HEK293T (cell line): ENCODE measurements around the gene MAP3K9.

ENCODE experiments used
- CTCF ChIA-PET: fragments of 350-600 bp; formaldehyde crosslinking; extraction: SDS; loops from one replicate; lab custom pipeline; 2021; ENCODE audit warnings: antibody characterized with exemption, inconsistent platforms; lab: Yijun Ruan, JAX
- POLR2A ChIA-PET: fragments of 350-600 bp; formaldehyde crosslinking; extraction: SDS; loops from one replicate; lab custom pipeline; 2020; ENCODE audit warnings: antibody characterized with exemption, inconsistent platforms; lab: Yijun Ruan, JAX
- DNase-seq: peaks from one replicate; pipeline ENCODE4 v3.0.0; 2012; ENCODE audit warnings: mixed read lengths; ENCODE audit errors: extremely low spot score
- ARNT ChIP-seq: fragments of 450-650 bp; IDR thresholded peaks from 2 replicates; pipeline ENCODE4 v1.6.1; 2017; ENCODE audit warnings: mild to moderate bottlenecking
- BHLHE40 ChIP-seq: fragments of 450-650 bp; IDR thresholded peaks from 2 replicates; pipeline ENCODE4 v1.6.1; 2016; ENCODE audit warnings: mild to moderate bottlenecking, moderate library complexity, borderline replicate concordance
- CTBP1 ChIP-seq: fragments of 450-650 bp; IDR thresholded peaks from 2 replicates; pipeline ENCODE4 v1.6.1; 2016; ENCODE audit warnings: borderline replicate concordance
- ELF4 ChIP-seq: fragments of 450-650 bp; IDR thresholded peaks from 2 replicates; pipeline ENCODE4 v1.6.1; 2017; ENCODE audit warnings: antibody characterized with exemption
- FOXA1 ChIP-seq: fragments of 450-650 bp; IDR thresholded peaks from 2 replicates; pipeline ENCODE4 v1.6.1; 2016; ENCODE audit warnings: mild to moderate bottlenecking
- FOXK2 ChIP-seq: fragments of 450-650 bp; IDR thresholded peaks from 2 replicates; pipeline ENCODE4 v1.6.1; 2016; ENCODE audit warnings: mild to moderate bottlenecking
- FOXM1 ChIP-seq: fragments of 450-650 bp; IDR thresholded peaks from 2 replicates; pipeline ENCODE4 v1.6.1; 2017; ENCODE audit warnings: mild to moderate bottlenecking, borderline replicate concordance
- HDGF ChIP-seq: fragments of 450-650 bp; IDR thresholded peaks from 2 replicates; pipeline ENCODE4 v1.6.1; 2017; ENCODE audit warnings: antibody characterized with exemption, borderline replicate concordance
- L3MBTL2 ChIP-seq: fragments of 450-650 bp; conservative IDR thresholded peaks from 2 replicates; pipeline ENCODE4 v1.6.1; 2016; ENCODE audit warnings: mild to moderate bottlenecking
- LEF1 ChIP-seq: fragments of 450-650 bp; IDR thresholded peaks from 2 replicates; pipeline ENCODE4 v1.6.1; 2017; ENCODE audit warnings: mild to moderate bottlenecking, borderline replicate concordance
- NFRKB ChIP-seq: fragments of 450-650 bp; IDR thresholded peaks from 2 replicates; pipeline ENCODE4 v1.6.1; 2016; ENCODE audit warnings: mild to moderate bottlenecking, moderate library complexity
- PKNOX1 ChIP-seq: fragments of 450-650 bp; IDR thresholded peaks from 2 replicates; pipeline ENCODE4 v1.6.1; 2016
- SP1 ChIP-seq: fragments of 450-650 bp; IDR thresholded peaks from 2 replicates; pipeline ENCODE4 v1.6.1; 2017
- SUZ12 ChIP-seq: fragments of 450-650 bp; IDR thresholded peaks from 2 replicates; pipeline ENCODE4 v1.6.1; 2016; ENCODE audit warnings: mild to moderate bottlenecking
- TARDBP ChIP-seq: fragments of 450-650 bp; IDR thresholded peaks from 2 replicates; pipeline ENCODE4 v1.6.1; 2016
- ZNF384 ChIP-seq: fragments of 450-650 bp; IDR thresholded peaks from 2 replicates; pipeline ENCODE4 v1.6.1; 2016

Gene MAP3K9

GRCh38 chr14:70847406-70848090, 38.2 kb upstream of the MAP3K9 start:
- ChIA-PET CTCF (no interaction called here), POLR2A (no interaction called here)
- TF ChIP-seq ARNT (no peak), FOXK2 (no peak), SUZ12 (no peak), FOXM1 (no peak), PKNOX1 (no peak), ELF4 (no peak), L3MBTL2 (no peak), BHLHE40 (no peak), NFRKB (no peak), ZNF384 (no peak), SP1 (no peak), HDGF (no peak), FOXA1 (no peak), LEF1 (no peak), CTBP1 (no peak)
- DNase-seq, result no peak

GRCh38 chr14:70845601-70846000, 36.3 kb upstream of the MAP3K9 start:
- POLR2A ChIA-PET, result no interaction called here
- DNase-seq, result no peak
- CTCF ChIA-PET, result interaction anchor here (0.7 kb wide), 1 partner anchor 143 kb away, joined by 3 read pairs; no protein-coding TSS in a partner anchor
- TF ChIP-seq ARNT (no peak), SP1 (no peak), FOXA1 (no peak), SUZ12 (no peak), BHLHE40 (no peak), L3MBTL2 (no peak), ELF4 (no peak), PKNOX1 (no peak), HDGF (no peak), ZNF384 (no peak), NFRKB (no peak), FOXM1 (no peak), CTBP1 (no peak)

GRCh38 chr14:70842851-70843462, 33.6 kb upstream of the MAP3K9 start:
- no peak for DNase-seq
- POLR2A ChIA-PET, result no interaction called here
- TF ChIP-seq CTBP1 (no peak), ZNF384 (no peak), FOXK2 (no peak), FOXM1 (no peak)
- CTCF ChIA-PET, result no interaction called here

- DNase-seq, result no peak
- POLR2A ChIA-PET, result no interaction called here
- TF ChIP-seq TARDBP, result no peak
- TF ChIP-seq L3MBTL2, result no peak
- no peak for TF ChIP-seq SP1
- TF ChIP-seq CTBP1, result no peak
- TF ChIP-seq ARNT, result no peak
- TF ChIP-seq BHLHE40, result no peak
- TF ChIP-seq FOXA1, result no peak
- TF ChIP-seq HDGF, result no peak
- no peak for TF ChIP-seq FOXK2
- TF ChIP-seq LEF1, result no peak
- TF ChIP-seq NFRKB, result no peak
- no peak for TF ChIP-seq FOXM1
- TF ChIP-seq ZNF384, result no peak
- no peak for TF ChIP-seq SUZ12
- no peak for TF ChIP-seq PKNOX1
- TF ChIP-seq ELF4, result no peak
- CTCF ChIA-PET, result no interaction called here
Observed at GRCh38 chr14:70838076-70838475, 28.8 kb upstream of the MAP3K9 start.

- ChIA-PET CTCF (no interaction called here), POLR2A (no interaction called here)
- TF ChIP-seq ZNF384, result no peak
- no peak for TF ChIP-seq NFRKB
- TF ChIP-seq FOXM1, result no peak
- no peak for TF ChIP-seq FOXA1
- TF ChIP-seq L3MBTL2, result no peak
- no peak for TF ChIP-seq ELF4
- TF ChIP-seq ARNT, result no peak
- no peak for TF ChIP-seq LEF1
- no peak for DNase-seq
Observed at GRCh38 chr14:70836946-70837345, 27.6 kb upstream of the MAP3K9 start.

- TF ChIP-seq FOXM1 (no peak), PKNOX1 (no peak), BHLHE40 (no peak), NFRKB (no peak), SP1 (no peak)
- ChIA-PET CTCF (no interaction called here), POLR2A (interaction anchor here (1.0 kb wide), 1 partner anchor 11 kb away, joined by 3 read pairs; no protein-coding TSS in a partner anchor)
- no peak for DNase-seq
Observed at GRCh38 chr14:70833884-70834283, 24.6 kb upstream of the MAP3K9 start.
